GM12878 (cell line): Measurements from ENCODE around the gene ZBTB39. TPM values are rescaled to one million over a fixed set of nuclear protein-coding genes. Genes with fewer than 3 reads are reported as not detected.

Experiments used
- ATAC-seq: fragments of 200-7000 bp; cut with Tn5 transposase; 3 replicates; pipeline ENCODE4 v1.9.1; 2020; ENCODE audit warnings: mild to moderate bottlenecking, moderate library complexity
- BruUV-seq: library from RNA; stranded (reverse); fragments of 400-500 nt; replicated peaks from 2 replicates; lab custom pipeline; 2021; lab: Mats Ljungman, UMichigan
- CTCF ChIA-PET: fragments of 300-600 bp; sonication (Branson Sonifier 250); formaldehyde crosslinking; extraction: SDS; loops from one replicate; lab custom pipeline; 2021; ENCODE audit warnings: inconsistent platforms; lab: Yijun Ruan, JAX
- POLR2A ChIA-PET: fragments of 350-600 bp; formaldehyde crosslinking; extraction: SDS; loops from one replicate; lab custom pipeline; 2021; ENCODE audit warnings: inconsistent platforms; lab: Charles Lee
- RAD21 ChIA-PET: fragments of 300-600 bp; sonication (Branson Sonifier 250); formaldehyde crosslinking; loops from one replicate; lab custom pipeline; 2023; ENCODE audit warnings: antibody characterized with exemption; ENCODE audit not compliant: unreplicated experiment; lab: Charles Lee
- SMC1A ChIA-PET: fragments of 300-600 bp; sonication (Branson Sonifier 250); formaldehyde crosslinking; loops from one replicate; lab custom pipeline; 2023; ENCODE audit not compliant: unreplicated experiment, uncharacterized antibody; lab: Charles Lee
- DNase-seq: peaks from one replicate; pipeline ENCODE4 v3.0.0-alpha.2; 2011; ENCODE audit warnings: low read depth, low spot score
- FAIRE-seq: peaks from 3 replicates; lab custom pipeline; 2011; peaks lifted over from hg19 to GRCh38; lab: Jason Lieb, UNC
- H2AFZ ChIP-seq: 2 replicates; pipeline ENCODE4 v1.6.0; 2011; ENCODE audit warnings: low read depth, low read length, control low read depth; ENCODE audit not compliant: control insufficient read depth
- H3K27ac ChIP-seq: 2 replicates; pipeline ENCODE4 v1.5.1; 2011; ENCODE audit warnings: control low read depth; ENCODE audit not compliant: control insufficient read depth, insufficient read depth
- H3K27me3 ChIP-seq, 2 experiments: replicated peaks in 1 of 2; 2 replicates each; pipeline versions ENCODE4 v1.6.0 to v1.6.1; 2011; ENCODE audit warnings: low read length in 1 of 2; ENCODE audit not compliant: control insufficient read depth in 2 of 2, insufficient read depth in 2 of 2
- H3K36me3 ChIP-seq, 2 experiments: 2 replicates each; pipeline ENCODE4 v1.5.1; 2011; ENCODE audit warnings: low read length in 1 of 2; ENCODE audit not compliant: control insufficient read depth in 2 of 2, insufficient read depth in 2 of 2
- H3K4me1 ChIP-seq: 2 replicates; pipeline ENCODE4 v1.6.1; 2011; ENCODE audit warnings: mild to moderate bottlenecking, low read length, moderate library complexity, mixed read lengths; ENCODE audit not compliant: control insufficient read depth, insufficient read depth
- H3K4me2 ChIP-seq: 2 replicates; pipeline ENCODE4 v1.6.0; 2011; ENCODE audit warnings: control low read depth; ENCODE audit not compliant: control insufficient read depth, insufficient read depth
- H3K4me3 ChIP-seq: fragments of 200-600 bp; sonication (generic); 2 replicates; pipeline ENCODE4 v1.5.1; 2016
- H3K79me2 ChIP-seq: 2 replicates; pipeline ENCODE4 v1.6.0; 2011; ENCODE audit warnings: low read length; ENCODE audit not compliant: control insufficient read depth, insufficient read depth
- H3K9ac ChIP-seq: 2 replicates; pipeline ENCODE4 v1.8.0; 2011; ENCODE audit warnings: low read length, control low read depth, mixed read lengths; ENCODE audit not compliant: control insufficient read depth, insufficient read depth
- H3K9me3 ChIP-seq: replicated peaks from 3 replicates; pipeline ENCODE4 v1.5.1; 2011; ENCODE audit warnings: mild to moderate bottlenecking, low read length; ENCODE audit not compliant: control insufficient read depth, insufficient read depth
- H4K20me1 ChIP-seq: 2 replicates; pipeline ENCODE4 v1.6.0; 2011; ENCODE audit not compliant: control insufficient read depth, insufficient read depth
- BHLHE40 ChIP-seq, 2 experiments: fragments of 450-650 bp in 1 of 2; IDR thresholded peaks; 2 replicates each; pipeline ENCODE4 v1.6.1; 2011 to 2017; ENCODE audit warnings: low read depth in 2 of 2, borderline replicate concordance in 1 of 2, improper control_type of control experiment in 1 of 2, low read length in 1 of 2, mild to moderate bottlenecking in 1 of 2
- FOXM1 ChIP-seq: IDR thresholded peaks from 2 replicates; pipeline ENCODE4 v1.6.1; 2012; ENCODE audit warnings: low read depth, mild to moderate bottlenecking, inconsistent platforms, low read length, moderate library complexity
- TBL1XR1 ChIP-seq: IDR thresholded peaks from 2 replicates; pipeline ENCODE4 v1.6.1; 2012; ENCODE audit warnings: low read depth, low read length, improper control_type of control experiment
- ZNF217 ChIP-seq: fragments of 450-650 bp; IDR thresholded peaks from 2 replicates; pipeline ENCODE4 v1.6.1; 2017; ENCODE audit warnings: antibody characterized with exemption, mild to moderate bottlenecking
- WGBS: methylation state at CpG from one replicate; pipeline ENCODE4 v1.1.6; 2016; ENCODE audit warnings: low lambda C conversion rate; ENCODE audit not compliant: insufficient replicate concordance, insufficient coverage; ENCODE audit errors: missing lambda C conversion rate; 5-methylcytosine and 5-hydroxymethylcytosine counted together
- in situ Hi-C: fragments of 300-500 bp; cut with MboI; formaldehyde crosslinking; loops from 9 replicates; pipeline ENCODE4 v1.14.3; 2018; ENCODE audit warnings: mixed read lengths
- intact Hi-C: fragments of 100-400 bp; cut with micrococcal nuclease; formaldehyde crosslinking; loops from one replicate; pipeline ENCODE4 v1.14.2; 2022; ENCODE audit not compliant: unreplicated experiment
- polyA plus RNA-seq, 11 experiments: library from polyadenylated mRNA; depleted of rRNA in 4 of 11; unstranded in 6 of 11; stranded (reverse) in 5 of 11; fragments of >200 nt; fragmentation: Nextera tagmentation in 4 of 11; fragmentation: Illumina TruSeq in 1 of 11; extraction: Ambion mirVana in 4 of 11; extraction: Trizol in 1 of 11; gene quantifications; 1 replicate in 1 of 11; 2 replicates in 10 of 11; pipeline versions ENCODE4 v1.2.1 to v1.2.3, GENCODE V29; 2011 to 2016; ENCODE audit warnings: inconsistent platforms in 2 of 11, missing spikeins in 2 of 11, low read depth in 1 of 11
- total RNA-seq, 4 experiments: library from RNA; depleted of rRNA in 3 of 4; stranded (reverse); fragments of >200 nt in 3 of 4; fragmentation: Illumina TruSeq in 1 of 4; extraction: Trizol in 1 of 4; gene quantifications; 2 replicates each; pipeline versions ENCODE4 v1.2.1 to v1.2.3, GENCODE V29; 2013 to 2021
- TF ChIP-seq, protein P1 (sequence below): fragments of 450-650 bp; IDR thresholded peaks from 2 replicates; pipeline ENCODE4 v1.6.1; 2017; ENCODE audit warnings: low read depth, mild to moderate bottlenecking, moderate library complexity

Gene ZBTB39
- total and polyA plus RNA-seq, 10 of the 15 experiments (the other 5 are each of a cell fraction or from before 2014, with no cell fraction given): 0.88 to 6.8 (median 4.4) TPM

DNA sequence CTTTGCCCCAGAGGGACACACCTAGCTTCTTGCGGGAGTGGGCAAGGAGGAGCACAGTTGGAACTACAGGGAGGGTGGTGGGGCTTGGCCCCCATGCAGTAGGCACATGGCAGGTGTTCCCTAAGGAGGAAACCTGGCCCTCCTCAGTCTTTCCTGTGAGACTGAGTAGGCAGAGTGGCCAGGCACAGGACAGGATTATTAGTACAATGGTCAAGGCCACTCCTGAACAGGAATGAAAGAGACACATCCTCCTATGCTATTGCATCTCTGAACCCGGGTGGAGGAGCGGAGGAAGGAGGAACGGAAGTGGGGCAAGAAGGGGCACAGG, 42.7 kb upstream of the ZBTB39 start:
- Histone ChIP-seq H3K4me2 (no peak overlapping the region), H4K20me1 (no peaks in the 10 kb centered on the region), H3K9me3 (no peaks in the 10 kb centered on the region; the same call in 2 of the 3 replicates), H3K9ac (no peak overlapping the region), H3K4me1 (peaks cover 15% of the 10 kb centered on the region), H3K79me2 (no peaks in the 10 kb centered on the region), H2AFZ (no peak overlapping the region), H3K4me3 (no peak overlapping the region), H3K36me3 (no peaks in the 10 kb centered on the region), H3K27me3 (no peaks in the 10 kb centered on the region; a peak in 1 of 4 replicates), H3K27ac (no peak overlapping the region)
- ChIA-PET CTCF (interaction anchor here (1.4 to 2.5 kb wide), 2 partner anchors 11 to 24 kb away, joined by 3 to 9 read pairs; no protein-coding TSS in a partner anchor), POLR2A (no interaction called here), SMC1A (interaction anchor here (0.6 kb wide), 2 partner anchors 45 to 437 kb away, joined by 3 to 4 read pairs; no protein-coding TSS in a partner anchor), RAD21 (interaction anchor here (1.2 kb wide), 1 partner anchor 40 kb away, joined by 3 read pairs; no protein-coding TSS in a partner anchor)
- intact Hi-C loops: no loop called here
- WGBS: 95% methylated on average over 4 of the region's 4 CpGs
- no TSS peak for BruUV-seq
- no peak for FAIRE-seq
- in situ Hi-C loops: no loop called here
- no peak for DNase-seq
- TF ChIP-seq FOXM1 (no peak), TBL1XR1 (no peak), ZNF217 (no peak), BHLHE40 (IDR thresholded peaks at IDR 0.05; ENCODE audit: borderline replicate concordance in 1 of 2, low read depth in 2 of 2, low read length in 1 of 2) (no peak)
- TF ChIP-seq, protein P1, sequence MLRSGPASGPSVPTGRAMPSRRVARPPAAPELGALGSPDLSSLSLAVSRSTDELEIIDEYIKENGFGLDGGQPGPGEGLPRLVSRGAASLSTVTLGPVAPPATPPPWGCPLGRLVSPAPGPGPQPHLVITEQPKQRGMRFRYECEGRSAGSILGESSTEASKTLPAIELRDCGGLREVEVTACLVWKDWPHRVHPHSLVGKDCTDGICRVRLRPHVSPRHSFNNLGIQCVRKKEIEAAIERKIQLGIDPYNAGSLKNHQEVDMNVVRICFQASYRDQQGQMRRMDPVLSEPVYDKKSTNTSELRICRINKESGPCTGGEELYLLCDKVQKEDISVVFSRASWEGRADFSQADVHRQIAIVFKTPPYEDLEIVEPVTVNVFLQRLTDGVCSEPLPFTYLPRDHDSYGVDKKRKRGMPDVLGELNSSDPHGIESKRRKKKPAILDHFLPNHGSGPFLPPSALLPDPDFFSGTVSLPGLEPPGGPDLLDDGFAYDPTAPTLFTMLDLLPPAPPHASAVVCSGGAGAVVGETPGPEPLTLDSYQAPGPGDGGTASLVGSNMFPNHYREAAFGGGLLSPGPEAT: no peak
- no peak for ATAC-seq
